ENCODE results near the gene IGF2BP1.

IGF2BP1 gene

DNA sequence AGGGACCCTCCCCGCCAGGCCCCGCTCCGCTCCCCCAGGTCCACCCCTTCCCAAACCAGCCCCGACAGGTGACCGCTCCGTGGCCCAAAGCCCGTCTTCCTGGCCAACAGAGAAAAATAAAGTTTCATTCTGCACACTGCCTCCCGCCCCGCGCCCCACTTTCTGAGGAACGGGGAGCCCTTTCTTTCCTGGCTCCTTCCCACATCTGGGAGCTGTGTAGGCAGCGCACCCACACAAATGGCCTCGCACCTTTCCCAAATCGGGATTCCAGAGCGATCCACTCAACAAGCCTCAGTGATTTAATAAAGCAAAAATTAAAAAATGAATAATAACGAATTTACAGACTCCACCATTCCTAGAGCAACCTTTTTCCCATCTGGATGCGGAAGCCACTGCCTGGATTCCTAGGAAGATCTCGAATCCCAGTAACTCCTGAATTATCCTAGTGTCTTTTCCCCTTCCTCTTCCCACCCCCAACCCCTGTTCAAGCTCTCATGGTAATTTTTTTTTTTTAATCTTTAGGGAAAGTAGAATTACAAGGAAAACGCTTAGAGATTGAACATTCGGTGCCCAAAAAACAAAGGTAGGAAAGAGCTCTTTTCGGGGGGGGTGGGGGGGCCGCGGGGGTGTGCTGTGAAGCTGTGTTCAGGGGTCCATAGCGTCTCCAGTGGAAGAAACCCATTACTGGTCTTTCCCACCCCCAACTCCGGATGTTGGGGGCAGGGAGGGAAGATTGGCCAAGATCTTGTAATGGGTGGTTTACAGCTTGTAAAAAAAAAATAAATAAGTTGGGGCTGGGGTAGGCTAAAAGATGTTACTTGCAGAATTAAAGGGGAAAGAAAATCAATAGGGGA is 1.6 kb downstream of the IGF2BP1 start:
- peaks cover 100% of the 10 kb centered on the region for H3K27me3 ChIP-seq (replicated peaks; ENCODE audit: insufficient read depth, low read length)

DNA sequence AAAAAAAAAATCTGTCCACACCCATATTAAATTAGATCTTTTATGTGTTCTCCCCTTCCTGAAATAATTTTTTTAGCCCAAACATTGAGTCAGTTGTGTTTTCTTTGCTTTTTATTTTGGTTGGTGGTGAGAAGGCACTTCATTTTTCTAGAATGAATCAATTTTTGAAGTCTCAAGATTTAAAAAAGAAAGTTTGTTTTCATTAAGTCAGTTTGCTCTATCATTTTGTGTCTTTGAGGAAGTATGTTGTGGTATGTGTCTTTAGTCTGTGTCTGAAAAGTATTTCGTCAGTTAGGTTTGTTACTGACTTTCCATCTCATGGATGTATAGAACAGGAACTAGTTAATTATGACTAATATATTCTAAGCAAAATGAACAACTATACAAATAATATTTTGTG is 3.8 kb downstream of the IGF2BP1 start:
- no peak for DNase-seq
- Histone ChIP-seq H3K9me2 (replicated peaks; ENCODE audit: insufficient read depth, low read length) (no peaks in the 10 kb centered on the region), H3K4me1 (ENCODE audit: low read length) (no peaks in the 10 kb centered on the region; the same call in 1 of the 2 replicates), H3K79me2 (ENCODE audit: low read length) (no peaks in the 10 kb centered on the region), H3K9ac (ENCODE audit: low read length) (no peak overlapping the region), H4K20me1 (ENCODE audit: insufficient read depth, low read length) (no peaks in the 10 kb centered on the region), H2AFZ (ENCODE audit: low read length) (no peak overlapping the region), H3F3A (ENCODE audit: insufficient read depth, low read length) (no peaks in the 10 kb centered on the region), H3K4me3 (ENCODE audit: low read length) (no peak overlapping the region), H3K4me2 (ENCODE audit: low read depth, low read length) (no peak overlapping the region), H3K27me3 (replicated peaks; ENCODE audit: insufficient read depth, low read length) (peaks cover 100% of the 10 kb centered on the region), H3K27ac (ENCODE audit: low read length) (no peak overlapping the region), H3K36me3 (replicated peaks; ENCODE audit: insufficient read depth, low read length) (no peaks in the 10 kb centered on the region), H3K9me3 (replicated peaks; ENCODE audit: insufficient read depth, low read length) (no peaks in the 10 kb centered on the region)
- TF ChIP-seq EZH2 (optimal IDR thresholded peaks at IDR 0.05; ENCODE audit: low read depth, low read length), result no peak
- TF ChIP-seq, protein P1, sequence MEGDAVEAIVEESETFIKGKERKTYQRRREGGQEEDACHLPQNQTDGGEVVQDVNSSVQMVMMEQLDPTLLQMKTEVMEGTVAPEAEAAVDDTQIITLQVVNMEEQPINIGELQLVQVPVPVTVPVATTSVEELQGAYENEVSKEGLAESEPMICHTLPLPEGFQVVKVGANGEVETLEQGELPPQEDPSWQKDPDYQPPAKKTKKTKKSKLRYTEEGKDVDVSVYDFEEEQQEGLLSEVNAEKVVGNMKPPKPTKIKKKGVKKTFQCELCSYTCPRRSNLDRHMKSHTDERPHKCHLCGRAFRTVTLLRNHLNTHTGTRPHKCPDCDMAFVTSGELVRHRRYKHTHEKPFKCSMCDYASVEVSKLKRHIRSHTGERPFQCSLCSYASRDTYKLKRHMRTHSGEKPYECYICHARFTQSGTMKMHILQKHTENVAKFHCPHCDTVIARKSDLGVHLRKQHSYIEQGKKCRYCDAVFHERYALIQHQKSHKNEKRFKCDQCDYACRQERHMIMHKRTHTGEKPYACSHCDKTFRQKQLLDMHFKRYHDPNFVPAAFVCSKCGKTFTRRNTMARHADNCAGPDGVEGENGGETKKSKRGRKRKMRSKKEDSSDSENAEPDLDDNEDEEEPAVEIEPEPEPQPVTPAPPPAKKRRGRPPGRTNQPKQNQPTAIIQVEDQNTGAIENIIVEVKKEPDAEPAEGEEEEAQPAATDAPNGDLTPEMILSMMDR (IDR thresholded peaks at IDR 0.05; ENCODE audit: low read length), result no peak
- no peak for TF ChIP-seq EZH2phosphoT487 (IDR thresholded peaks at IDR 0.05; ENCODE audit: low read length)

More for the DNA sequence above, 1.6 kb downstream of the IGF2BP1 start:
- H3K79me2 ChIP-seq (ENCODE audit: low read length), result no peaks in the 10 kb centered on the region
- TF ChIP-seq, protein P1 (IDR thresholded peaks at IDR 0.05; ENCODE audit: low read length), result no peak
- TF ChIP-seq EZH2 (optimal IDR thresholded peaks at IDR 0.05; ENCODE audit: low read depth, low read length), result peak; percentile 86
- peak; percentile 39 for TF ChIP-seq EZH2phosphoT487 (IDR thresholded peaks at IDR 0.05; ENCODE audit: low read length)
- H3K27ac ChIP-seq (ENCODE audit: low read length), result no peak overlapping the region
- H3K9me3 ChIP-seq (replicated peaks; ENCODE audit: insufficient read depth, low read length), result no peaks in the 10 kb centered on the region
- H3K36me3 ChIP-seq (replicated peaks; ENCODE audit: insufficient read depth, low read length), result no peaks in the 10 kb centered on the region
- H3K4me3 ChIP-seq (ENCODE audit: low read length), result peak overlapping the region; percentile 35
- H3K9me2 ChIP-seq (replicated peaks; ENCODE audit: insufficient read depth, low read length), result no peaks in the 10 kb centered on the region
- no peaks in the 10 kb centered on the region; the same call in 1 of the 2 replicates for H4K20me1 ChIP-seq (ENCODE audit: insufficient read depth, low read length)
- DNase-seq, result no peak
- H3K9ac ChIP-seq (ENCODE audit: low read length), result no peak overlapping the region
- H3K4me1 ChIP-seq (ENCODE audit: low read length), result no peaks in the 10 kb centered on the region; the same call in 1 of the 2 replicates
- H2AFZ ChIP-seq (ENCODE audit: low read length), result no peak overlapping the region
- H3F3A ChIP-seq (ENCODE audit: insufficient read depth, low read length), result no peaks in the 10 kb centered on the region; the same call in 1 of the 2 replicates
- H3K4me2 ChIP-seq (ENCODE audit: low read depth, low read length), result peak overlapping the region; percentile 31; the same call in 1 of the 2 replicates

DNA sequence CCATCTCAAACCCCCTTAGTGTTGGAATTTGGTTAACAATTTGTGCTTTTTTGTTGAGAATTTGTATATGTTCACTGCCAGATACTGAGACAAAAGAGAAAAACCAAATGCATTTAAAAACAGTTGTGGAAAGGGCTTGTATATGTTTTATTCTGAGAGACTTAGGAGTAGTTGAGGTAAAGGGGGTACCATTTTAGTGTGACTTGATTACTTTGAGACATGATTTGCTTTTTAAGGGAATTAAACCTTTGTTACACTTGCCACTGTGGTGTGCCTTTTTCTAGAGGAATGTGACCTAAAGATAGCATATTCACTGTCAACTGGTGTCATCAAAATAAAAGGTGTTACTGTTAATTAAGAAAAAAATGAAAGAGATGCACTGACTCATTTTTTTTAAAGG is 4.5 kb downstream of the IGF2BP1 start:
- Histone ChIP-seq H3K9ac (ENCODE audit: low read length) (no peak overlapping the region), H3K27me3 (replicated peaks; ENCODE audit: insufficient read depth, low read length) (peaks cover 100% of the 10 kb centered on the region), H3K4me2 (ENCODE audit: low read depth, low read length) (no peak overlapping the region), H3K27ac (ENCODE audit: low read length) (no peak overlapping the region), H4K20me1 (ENCODE audit: insufficient read depth, low read length) (no peaks in the 10 kb centered on the region), H3K36me3 (replicated peaks; ENCODE audit: insufficient read depth, low read length) (no peaks in the 10 kb centered on the region), H2AFZ (ENCODE audit: low read length) (no peak overlapping the region), H3F3A (ENCODE audit: insufficient read depth, low read length) (no peaks in the 10 kb centered on the region), H3K4me1 (ENCODE audit: low read length) (no peaks in the 10 kb centered on the region), H3K79me2 (ENCODE audit: low read length) (no peaks in the 10 kb centered on the region), H3K9me2 (replicated peaks; ENCODE audit: insufficient read depth, low read length) (no peaks in the 10 kb centered on the region), H3K9me3 (replicated peaks; ENCODE audit: insufficient read depth, low read length) (no peaks in the 10 kb centered on the region), H3K4me3 (ENCODE audit: low read length) (no peak overlapping the region)
- TF ChIP-seq EZH2 (optimal IDR thresholded peaks at IDR 0.05; ENCODE audit: low read depth, low read length), result peak; percentile 94
- TF ChIP-seq EZH2phosphoT487 (IDR thresholded peaks at IDR 0.05; ENCODE audit: low read length), result no peak; the same call in 1 of the 2 replicates
- DNase-seq, result no peak

DNA sequence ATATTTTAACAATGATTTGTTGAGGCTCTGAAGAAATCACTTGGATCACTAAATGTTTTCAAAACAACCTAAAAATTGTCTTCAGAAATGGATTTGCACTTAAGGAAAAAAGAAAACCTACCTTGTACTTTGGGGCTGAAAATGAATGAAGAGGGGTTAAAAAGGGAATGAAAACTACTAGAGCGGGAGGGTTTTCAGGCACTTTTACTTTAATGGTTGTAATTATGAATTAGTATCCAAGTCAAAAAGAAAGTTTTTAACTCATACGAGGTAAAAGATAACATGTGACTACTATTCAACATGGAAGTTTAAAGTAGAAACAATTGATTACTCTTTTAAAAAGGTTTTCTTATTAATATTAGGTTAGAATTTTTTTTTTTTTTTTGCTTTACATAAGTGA is 5.1 kb downstream of the IGF2BP1 start:
- no peak overlapping the region for H3K4me3 ChIP-seq (ENCODE audit: low read length)

More for the DNA sequence above, 5.1 kb downstream of the IGF2BP1 start:
- TF ChIP-seq EZH2phosphoT487 (IDR thresholded peaks at IDR 0.05; ENCODE audit: low read length) (no peak), EZH2 (optimal IDR thresholded peaks at IDR 0.05; ENCODE audit: low read depth, low read length) (no peak)
- TF ChIP-seq, protein P1 (IDR thresholded peaks at IDR 0.05; ENCODE audit: low read length), result no peak
- H3K36me3 ChIP-seq (replicated peaks; ENCODE audit: insufficient read depth, low read length), result no peaks in the 10 kb centered on the region
- no peak overlapping the region for H3K9ac ChIP-seq (ENCODE audit: low read length)
- H3K4me1 ChIP-seq (ENCODE audit: low read length), result no peaks in the 10 kb centered on the region
- H3K27ac ChIP-seq (ENCODE audit: low read length), result no peak overlapping the region
- H3F3A ChIP-seq (ENCODE audit: insufficient read depth, low read length), result no peaks in the 10 kb centered on the region
- no peak overlapping the region for H3K4me2 ChIP-seq (ENCODE audit: low read depth, low read length)
- no peaks in the 10 kb centered on the region for H4K20me1 ChIP-seq (ENCODE audit: insufficient read depth, low read length)
- no peaks in the 10 kb centered on the region for H3K9me2 ChIP-seq (replicated peaks; ENCODE audit: insufficient read depth, low read length)
- no peaks in the 10 kb centered on the region for H3K9me3 ChIP-seq (replicated peaks; ENCODE audit: insufficient read depth, low read length)
- no peak overlapping the region for H2AFZ ChIP-seq (ENCODE audit: low read length)
- peaks cover 100% of the 10 kb centered on the region for H3K27me3 ChIP-seq (replicated peaks; ENCODE audit: insufficient read depth, low read length)
- H3K79me2 ChIP-seq (ENCODE audit: low read length), result no peaks in the 10 kb centered on the region
- DNase-seq, result no peak
